ENCODE results near the gene LGALS9. TPM values are rescaled to one million over a fixed set of nuclear protein-coding genes. Genes with fewer than 3 reads are reported as not detected.
"Not testable (repeated sequence)": the region's sequence is repeated elsewhere in the genome, so short reads cannot be mapped to it uniquely, and the experiment has no call there.

LGALS9 gene
- total and polyA plus RNA-seq, 2 donors (not counting 1 experiment from before 2014, with no cell fraction given), result 65.9 to 197 TPM

DNA sequence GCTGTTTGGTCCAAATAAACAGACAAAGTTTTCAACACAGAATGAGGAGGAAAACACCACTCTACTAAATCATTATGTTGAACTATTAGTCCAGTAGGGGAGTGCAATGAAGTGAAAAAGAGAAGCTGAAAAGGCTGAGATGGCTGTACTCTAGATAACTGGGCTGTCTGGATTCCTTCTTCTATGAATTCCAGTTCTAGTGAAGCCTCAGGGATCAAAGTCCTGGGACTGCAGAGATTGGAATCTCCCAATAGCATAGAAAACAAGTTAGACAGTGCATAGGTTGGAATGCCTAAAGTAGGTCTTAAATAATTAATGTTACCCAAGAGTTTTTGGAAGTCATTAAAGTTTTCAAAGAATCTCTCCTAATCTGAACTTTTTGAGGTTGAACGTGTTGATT is 59.9 kb downstream of the LGALS9 start:
- H3K79me2 ChIP-seq (ENCODE audit: control insufficient read depth, insufficient read depth, low read length), result no peaks in the 10 kb centered on the region
- H3K27me3 ChIP-seq (replicated peaks in 1 of 4; ENCODE audit: control extremely low read depth in 1 of 4, control insufficient read depth in 3 of 4, insufficient read depth in 4 of 4, low read length in 3 of 4), result no peaks in the 10 kb centered on the region
- peaks cover 20% of the 10 kb centered on the region for H3K9me3 Mint-ChIP-seq (ENCODE audit: insufficient read depth)
- H3K4me2 ChIP-seq (replicated peaks; ENCODE audit: low read depth, low read length, poor library complexity, severe bottlenecking), result no peak overlapping the region
- no peak for ATAC-seq (ENCODE audit: low read depth)
- H3K9me3 ChIP-seq (ENCODE audit: control extremely low read depth in 1 of 3, control insufficient read depth in 2 of 3, insufficient read depth in 1 of 3, low read length in 2 of 3), result peaks cover 6 to 27% (median 20%) of the 10 kb centered on the region in 3 donors
- no peak overlapping the region for H2AFZ ChIP-seq (ENCODE audit: insufficient read depth, low read depth, low read length, poor library complexity, severe bottlenecking)
- POLR2A ChIA-PET, result no interaction called here
- no peak overlapping the region for H3K27ac ChIP-seq (ENCODE audit: low read length in 2 of 2)
- TF ChIP-seq CTCF (IDR thresholded peaks at IDR 0.05), result no peak
- TF ChIP-seq EZH2 (IDR thresholded peaks at IDR 0.05; ENCODE audit: borderline replicate concordance, insufficient read depth, low read depth, low read length, poor library complexity, severe bottlenecking), result no peak
- H3K36me3 ChIP-seq (replicated peaks in 1 of 2; ENCODE audit: control extremely low read depth in 1 of 2, control insufficient read depth in 1 of 2, extremely low read depth in 1 of 2, insufficient read depth in 2 of 2, low read length in 1 of 2), result no peaks in the 10 kb centered on the region
- no peaks in the 10 kb centered on the region for H4K20me1 ChIP-seq (ENCODE audit: control insufficient read depth, insufficient read depth, low read length, poor library complexity, severe bottlenecking)
- CTCF ChIA-PET, result no interaction called here
- no peak overlapping the region for H3K4me3 ChIP-seq (ENCODE audit: control extremely low read depth in 1 of 5, extremely low read depth in 1 of 5, insufficient read depth in 1 of 5, low read depth in 2 of 5, low read length in 4 of 5)
- H3K27me3 Mint-ChIP-seq, result peaks cover 25% of the 10 kb centered on the region
- H3K4me1 ChIP-seq (ENCODE audit: control insufficient read depth in 2 of 2, insufficient read depth in 2 of 2, low read length in 2 of 2), result no peaks in the 10 kb centered on the region
- DNase-seq, result no peak
- H3K9ac ChIP-seq (ENCODE audit: low read length), result no peak overlapping the region
- no peak overlapping the region for H3K27ac Mint-ChIP-seq
- no peaks in the 10 kb centered on the region for H3K4me1 Mint-ChIP-seq
- H3K4me3 Mint-ChIP-seq, result no peak overlapping the region
- no CpG with 5 or more reads among the region's 1 CpG for WGBS (ENCODE audit: insufficient coverage)
- intact Hi-C loops (cut with micrococcal nuclease), result no loop called here

- H3K4me1 ChIP-seq (ENCODE audit: control insufficient read depth in 2 of 2, insufficient read depth in 2 of 2, low read length in 2 of 2); H3K79me2 ChIP-seq (ENCODE audit: control insufficient read depth, insufficient read depth, low read length); H3K27ac ChIP-seq (ENCODE audit: low read length in 2 of 2); POLR2A ChIA-PET; H3K36me3 ChIP-seq (replicated peaks in 1 of 2; ENCODE audit: control extremely low read depth in 1 of 2, control insufficient read depth in 1 of 2, extremely low read depth in 1 of 2, insufficient read depth in 2 of 2, low read length in 1 of 2); H3K27me3 ChIP-seq (replicated peaks in 1 of 4; ENCODE audit: control extremely low read depth in 1 of 4, control insufficient read depth in 3 of 4, insufficient read depth in 4 of 4, low read length in 3 of 4); H3K27ac Mint-ChIP-seq; CTCF ChIA-PET; intact Hi-C loops (cut with micrococcal nuclease); H3K4me3 ChIP-seq (ENCODE audit: control extremely low read depth in 1 of 5, extremely low read depth in 1 of 5, insufficient read depth in 1 of 5, low read depth in 2 of 5, low read length in 4 of 5); H3K4me3 Mint-ChIP-seq; H3K4me1 Mint-ChIP-seq; H4K20me1 ChIP-seq (ENCODE audit: control insufficient read depth, insufficient read depth, low read length, poor library complexity, severe bottlenecking); H3K9ac ChIP-seq (ENCODE audit: low read length); ATAC-seq (ENCODE audit: low read depth); H2AFZ ChIP-seq (ENCODE audit: insufficient read depth, low read depth, low read length, poor library complexity, severe bottlenecking); H3K4me2 ChIP-seq (replicated peaks; ENCODE audit: low read depth, low read length, poor library complexity, severe bottlenecking): not testable (repeated sequence)
- peaks cover 6 to 24% (median 20%) of the 10 kb centered on the region in 3 donors for H3K9me3 ChIP-seq (ENCODE audit: control extremely low read depth in 1 of 3, control insufficient read depth in 2 of 3, insufficient read depth in 1 of 3, low read length in 2 of 3)
- peak; percentile 12 for DNase-seq
- Mint-ChIP-seq H3K9me3 (ENCODE audit: insufficient read depth) (peaks cover 23% of the 10 kb centered on the region), H3K27me3 (peaks cover 26% of the 10 kb centered on the region)
- 73% methylated on average over 2 of the region's 2 CpGs for WGBS (ENCODE audit: insufficient coverage)
These were observed 64.3 kb downstream of the LGALS9 start for GRCh38 chr17:27695254-27695814.

Small RNAs within 50 kb of the gene (small RNA-seq; reads per million reads assigned to genes)
- gene AC015688.1 (ENCODE audit: insufficient read length, low read depth, low replicate concordance) (not detected), gene AC015688.2 (ENCODE audit: insufficient read length, low read depth, low replicate concordance) (not detected), gene AC015688.5 (ENCODE audit: insufficient read length, low read depth, low replicate concordance) (not detected), gene CPDP1 (ENCODE audit: insufficient read length, low read depth, low replicate concordance) (not detected)

Other genes with a start within 250 kb of the LGALS9 start
- 78.1 and 85.6 TPM in 2 replicates for gene KSR1, start 174.7 kb upstream of the LGALS9 start, total RNA-seq
- 21.3 and 27.5 TPM in 2 replicates for gene KSR1, start 174.7 kb upstream of the LGALS9 start, polyA plus RNA-seq
- gene NOS2, start 169.3 kb downstream of the LGALS9 start, total RNA-seq, result 0.10 and 0.12 TPM in 2 replicates
- gene NOS2, start 169.3 kb downstream of the LGALS9 start, polyA plus RNA-seq, result 0.12 TPM in 2 replicates